Testis (tissue), 2 donors: ENCODE measurements around the gene KDM5B.
A peak's percentile ranks its signal among the peaks of the same experiment; 100 is the strongest.

Source experiments
- POLR2A ChIP-seq: fragments of 450-650 bp; IDR thresholded peaks from one replicate; pipeline ENCODE4 v1.6.1; 2017; ENCODE audit warnings: antibody characterized with exemption, mild to moderate bottlenecking, moderate library complexity
- TF ChIP-seq, protein P1 (sequence below), 3 experiments: fragments of 450-650 bp in 2 of 3; fragments of 200-600 bp in 1 of 3; sonication (generic) in 1 of 3; IDR thresholded peaks; one replicate each; pipeline ENCODE4 v1.5.1; 2016 to 2019; ENCODE audit warnings: antibody characterized with exemption in 3 of 3, mild to moderate bottlenecking in 2 of 3, moderate library complexity in 1 of 3

DNA sequence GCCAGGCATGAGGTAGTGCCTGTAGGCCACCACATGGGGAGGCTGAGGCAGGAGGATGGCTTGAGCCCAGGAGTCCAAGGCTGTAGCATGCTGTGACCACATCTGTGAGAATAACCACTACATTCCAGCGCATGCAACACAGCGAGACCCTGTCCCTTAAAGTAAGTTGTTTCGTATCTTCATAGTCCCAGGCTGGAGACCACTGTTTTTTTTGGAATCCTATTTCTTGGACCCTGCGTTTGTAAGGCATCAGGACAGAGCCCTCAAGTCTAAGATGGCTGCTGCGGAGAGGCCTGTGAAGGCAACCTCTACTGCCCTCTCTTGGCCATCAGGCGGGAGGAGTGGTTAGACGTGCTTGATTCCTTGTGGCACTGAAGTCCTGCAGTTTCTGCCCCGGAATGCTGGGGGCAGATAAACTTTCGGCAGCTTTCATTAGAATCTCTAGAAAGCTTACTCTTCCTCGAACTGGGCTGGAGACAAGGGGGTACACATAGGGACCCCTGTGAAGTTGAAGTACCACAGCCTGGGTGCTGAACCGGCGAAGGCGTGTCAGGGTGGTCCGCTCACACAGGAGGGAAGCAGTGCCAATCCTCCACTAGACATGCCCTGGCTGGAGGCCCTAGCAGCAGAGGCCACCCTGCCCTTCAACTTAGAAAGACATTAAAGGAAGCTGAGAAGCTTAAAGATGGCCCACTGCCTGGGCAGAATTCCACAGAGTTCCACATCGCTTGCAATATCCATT lies 44.1 kb upstream of the KDM5B start:
- TF ChIP-seq, protein P1, sequence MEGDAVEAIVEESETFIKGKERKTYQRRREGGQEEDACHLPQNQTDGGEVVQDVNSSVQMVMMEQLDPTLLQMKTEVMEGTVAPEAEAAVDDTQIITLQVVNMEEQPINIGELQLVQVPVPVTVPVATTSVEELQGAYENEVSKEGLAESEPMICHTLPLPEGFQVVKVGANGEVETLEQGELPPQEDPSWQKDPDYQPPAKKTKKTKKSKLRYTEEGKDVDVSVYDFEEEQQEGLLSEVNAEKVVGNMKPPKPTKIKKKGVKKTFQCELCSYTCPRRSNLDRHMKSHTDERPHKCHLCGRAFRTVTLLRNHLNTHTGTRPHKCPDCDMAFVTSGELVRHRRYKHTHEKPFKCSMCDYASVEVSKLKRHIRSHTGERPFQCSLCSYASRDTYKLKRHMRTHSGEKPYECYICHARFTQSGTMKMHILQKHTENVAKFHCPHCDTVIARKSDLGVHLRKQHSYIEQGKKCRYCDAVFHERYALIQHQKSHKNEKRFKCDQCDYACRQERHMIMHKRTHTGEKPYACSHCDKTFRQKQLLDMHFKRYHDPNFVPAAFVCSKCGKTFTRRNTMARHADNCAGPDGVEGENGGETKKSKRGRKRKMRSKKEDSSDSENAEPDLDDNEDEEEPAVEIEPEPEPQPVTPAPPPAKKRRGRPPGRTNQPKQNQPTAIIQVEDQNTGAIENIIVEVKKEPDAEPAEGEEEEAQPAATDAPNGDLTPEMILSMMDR (IDR thresholded peaks at IDR 0.05), result peak in 2 of 3 experiments; percentile 33 to 41
- TF ChIP-seq POLR2A, result no peak
